Measurements from ENCODE around the gene CENPA. TPM values are rescaled to one million over a fixed set of nuclear protein-coding genes. Genes with fewer than 3 reads are reported as not detected.
A peak's percentile ranks its signal among the peaks of the same experiment; 100 is the strongest.

Gene CENPA
- total and polyA plus RNA-seq, 2 of the 13 experiments (the other 11 are each of a cell fraction or from before 2014, with no cell fraction given), result 28.5 to 38.5 TPM

DNA sequence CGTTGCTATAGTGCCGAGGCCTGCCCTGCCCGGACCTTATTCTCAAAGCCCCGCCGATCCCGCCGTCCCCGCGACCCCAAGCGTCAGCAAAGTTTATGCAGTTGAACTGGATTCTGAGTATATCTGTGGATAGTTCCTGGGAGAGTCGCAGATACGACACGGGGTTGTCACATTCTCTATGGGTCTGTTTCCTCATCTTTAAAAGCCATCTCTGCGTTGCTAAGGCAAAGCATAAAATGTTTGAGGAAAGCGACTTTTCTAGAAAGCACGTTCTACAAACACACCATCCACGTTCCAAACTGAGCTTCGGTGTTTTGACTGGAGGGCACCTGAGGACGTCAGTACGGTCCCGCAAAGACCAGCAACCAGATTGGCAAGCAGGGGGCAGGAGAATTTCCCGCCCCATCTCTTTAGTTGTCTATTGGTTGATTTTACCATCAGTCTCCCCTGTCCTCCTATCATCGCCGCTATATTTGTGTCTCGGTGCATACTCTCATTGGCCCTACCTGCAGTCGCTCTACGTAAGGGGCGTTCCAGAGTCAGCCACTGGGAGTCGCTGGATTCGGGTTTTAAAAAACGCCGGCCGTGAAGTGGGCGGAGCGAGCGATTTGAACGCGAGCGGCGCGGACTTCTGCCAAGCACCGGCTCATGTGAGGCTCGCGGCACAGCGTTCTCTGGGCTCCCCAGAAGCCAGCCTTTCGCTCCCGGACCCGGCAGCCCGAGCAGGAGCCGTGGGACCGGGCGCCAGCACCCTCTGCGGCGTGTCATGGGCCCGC lies at the start of gene CENPA (continued):
- TF ChIP-seq, protein P1, sequence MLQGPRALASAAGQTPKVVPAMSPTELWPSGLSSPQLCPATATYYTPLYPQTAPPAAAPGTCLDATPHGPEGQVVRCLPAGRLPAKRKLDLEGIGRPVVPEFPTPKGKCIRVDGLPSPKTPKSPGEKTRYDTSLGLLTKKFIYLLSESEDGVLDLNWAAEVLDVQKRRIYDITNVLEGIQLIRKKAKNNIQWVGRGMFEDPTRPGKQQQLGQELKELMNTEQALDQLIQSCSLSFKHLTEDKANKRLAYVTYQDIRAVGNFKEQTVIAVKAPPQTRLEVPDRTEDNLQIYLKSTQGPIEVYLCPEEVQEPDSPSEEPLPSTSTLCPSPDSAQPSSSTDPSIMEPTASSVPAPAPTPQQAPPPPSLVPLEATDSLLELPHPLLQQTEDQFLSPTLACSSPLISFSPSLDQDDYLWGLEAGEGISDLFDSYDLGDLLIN (CRISPR knock-in tag; IDR thresholded peaks at IDR 0.05; ENCODE audit: borderline replicate concordance), result peak; percentile 63; the same call in 1 of the 2 replicates
- peak; percentile 98 for TF ChIP-seq FOXC1 (CRISPR knock-in tag; IDR thresholded peaks at IDR 0.05; ENCODE audit: borderline replicate concordance)
- TF ChIP-seq ATM (IDR thresholded peaks at IDR 0.05; ENCODE audit: borderline replicate concordance), result no peak
- TF ChIP-seq ZNF12 (CRISPR knock-in tag; IDR thresholded peaks at IDR 0.05), result peak; percentile 78
- TF ChIP-seq, protein P2, sequence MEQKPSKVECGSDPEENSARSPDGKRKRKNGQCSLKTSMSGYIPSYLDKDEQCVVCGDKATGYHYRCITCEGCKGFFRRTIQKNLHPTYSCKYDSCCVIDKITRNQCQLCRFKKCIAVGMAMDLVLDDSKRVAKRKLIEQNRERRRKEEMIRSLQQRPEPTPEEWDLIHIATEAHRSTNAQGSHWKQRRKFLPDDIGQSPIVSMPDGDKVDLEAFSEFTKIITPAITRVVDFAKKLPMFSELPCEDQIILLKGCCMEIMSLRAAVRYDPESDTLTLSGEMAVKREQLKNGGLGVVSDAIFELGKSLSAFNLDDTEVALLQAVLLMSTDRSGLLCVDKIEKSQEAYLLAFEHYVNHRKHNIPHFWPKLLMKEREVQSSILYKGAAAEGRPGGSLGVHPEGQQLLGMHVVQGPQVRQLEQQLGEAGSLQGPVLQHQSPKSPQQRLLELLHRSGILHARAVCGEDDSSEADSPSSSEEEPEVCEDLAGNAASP (CRISPR knock-in tag; IDR thresholded peaks at IDR 0.05; ENCODE audit: borderline replicate concordance), result peak; percentile 97
- 0 out of 2 replicates have a peak, but pooled peaks have one; percentile 69 for TF ChIP-seq TP53 (CRISPR knock-in tag; conservative IDR thresholded peaks at IDR 0.05)
- peak; percentile 71 for TF ChIP-seq MEIS1 (CRISPR knock-in tag; IDR thresholded peaks at IDR 0.05; ENCODE audit: borderline replicate concordance)
- TF ChIP-seq DR1 (CRISPR knock-in tag; IDR thresholded peaks at IDR 0.05), result peak; percentile 87
- peak; percentile 67 for TF ChIP-seq JARID2 (CRISPR knock-in tag; IDR thresholded peaks at IDR 0.05; ENCODE audit: insufficient replicate concordance)
- TF ChIP-seq THAP11 (CRISPR knock-in tag; IDR thresholded peaks at IDR 0.05), result peak; percentile 86
- no peak for TF ChIP-seq TRIM24 (CRISPR knock-in tag; IDR thresholded peaks at IDR 0.05)
- TF ChIP-seq, protein P3, sequence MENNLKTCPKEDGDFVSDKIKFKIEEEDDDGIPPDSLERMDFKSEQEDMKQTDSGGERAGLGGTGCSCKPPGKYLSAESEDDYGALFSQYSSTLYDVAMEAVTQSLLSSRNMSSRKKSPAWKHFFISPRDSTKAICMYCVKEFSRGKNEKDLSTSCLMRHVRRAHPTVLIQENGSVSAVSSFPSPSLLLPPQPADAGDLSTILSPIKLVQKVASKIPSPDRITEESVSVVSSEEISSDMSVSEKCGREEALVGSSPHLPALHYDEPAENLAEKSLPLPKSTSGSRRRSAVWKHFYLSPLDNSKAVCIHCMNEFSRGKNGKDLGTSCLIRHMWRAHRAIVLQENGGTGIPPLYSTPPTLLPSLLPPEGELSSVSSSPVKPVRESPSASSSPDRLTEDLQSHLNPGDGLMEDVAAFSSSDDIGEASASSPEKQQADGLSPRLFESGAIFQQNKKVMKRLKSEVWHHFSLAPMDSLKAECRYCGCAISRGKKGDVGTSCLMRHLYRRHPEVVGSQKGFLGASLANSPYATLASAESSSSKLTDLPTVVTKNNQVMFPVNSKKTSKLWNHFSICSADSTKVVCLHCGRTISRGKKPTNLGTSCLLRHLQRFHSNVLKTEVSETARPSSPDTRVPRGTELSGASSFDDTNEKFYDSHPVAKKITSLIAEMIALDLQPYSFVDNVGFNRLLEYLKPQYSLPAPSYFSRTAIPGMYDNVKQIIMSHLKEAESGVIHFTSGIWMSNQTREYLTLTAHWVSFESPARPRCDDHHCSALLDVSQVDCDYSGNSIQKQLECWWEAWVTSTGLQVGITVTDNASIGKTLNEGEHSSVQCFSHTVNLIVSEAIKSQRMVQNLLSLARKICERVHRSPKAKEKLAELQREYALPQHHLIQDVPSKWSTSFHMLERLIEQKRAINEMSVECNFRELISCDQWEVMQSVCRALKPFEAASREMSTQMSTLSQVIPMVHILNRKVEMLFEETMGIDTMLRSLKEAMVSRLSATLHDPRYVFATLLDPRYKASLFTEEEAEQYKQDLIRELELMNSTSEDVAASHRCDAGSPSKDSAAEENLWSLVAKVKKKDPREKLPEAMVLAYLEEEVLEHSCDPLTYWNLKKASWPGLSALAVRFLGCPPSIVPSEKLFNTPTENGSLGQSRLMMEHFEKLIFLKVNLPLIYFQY (CRISPR knock-in tag; IDR thresholded peaks at IDR 0.05; ENCODE audit: borderline replicate concordance), result peak; percentile 63
- peak; percentile 94; the same call in 1 of the 2 replicates for TF ChIP-seq ZNF180 (CRISPR knock-in tag; IDR thresholded peaks at IDR 0.05; ENCODE audit: borderline replicate concordance, low read depth)
- TF ChIP-seq, protein P4, sequence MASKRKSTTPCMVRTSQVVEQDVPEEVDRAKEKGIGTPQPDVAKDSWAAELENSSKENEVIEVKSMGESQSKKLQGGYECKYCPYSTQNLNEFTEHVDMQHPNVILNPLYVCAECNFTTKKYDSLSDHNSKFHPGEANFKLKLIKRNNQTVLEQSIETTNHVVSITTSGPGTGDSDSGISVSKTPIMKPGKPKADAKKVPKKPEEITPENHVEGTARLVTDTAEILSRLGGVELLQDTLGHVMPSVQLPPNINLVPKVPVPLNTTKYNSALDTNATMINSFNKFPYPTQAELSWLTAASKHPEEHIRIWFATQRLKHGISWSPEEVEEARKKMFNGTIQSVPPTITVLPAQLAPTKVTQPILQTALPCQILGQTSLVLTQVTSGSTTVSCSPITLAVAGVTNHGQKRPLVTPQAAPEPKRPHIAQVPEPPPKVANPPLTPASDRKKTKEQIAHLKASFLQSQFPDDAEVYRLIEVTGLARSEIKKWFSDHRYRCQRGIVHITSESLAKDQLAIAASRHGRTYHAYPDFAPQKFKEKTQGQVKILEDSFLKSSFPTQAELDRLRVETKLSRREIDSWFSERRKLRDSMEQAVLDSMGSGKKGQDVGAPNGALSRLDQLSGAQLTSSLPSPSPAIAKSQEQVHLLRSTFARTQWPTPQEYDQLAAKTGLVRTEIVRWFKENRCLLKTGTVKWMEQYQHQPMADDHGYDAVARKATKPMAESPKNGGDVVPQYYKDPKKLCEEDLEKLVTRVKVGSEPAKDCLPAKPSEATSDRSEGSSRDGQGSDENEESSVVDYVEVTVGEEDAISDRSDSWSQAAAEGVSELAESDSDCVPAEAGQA (IDR thresholded peaks at IDR 0.05; ENCODE audit: low read depth), result peak; percentile 56; the same call in 1 of the 2 replicates
- TF ChIP-seq, protein P4 (CRISPR knock-in tag; IDR thresholded peaks at IDR 0.05; ENCODE audit: borderline replicate concordance), result peak; percentile 97

Measured in HepG2 (cell line).